H9 (cell line): ENCODE measurements around the gene IQCK. TPM values are rescaled to one million over a fixed set of nuclear protein-coding genes. Genes with fewer than 3 reads are reported as not detected.

Experiments used
- DNase-seq: peaks from one replicate; pipeline ENCODE4 v3.0.0-alpha.2; 2017
- H2AFZ ChIP-seq: one replicate; pipeline ENCODE4 v1.6.1; 2013; ENCODE audit warnings: mild to moderate bottlenecking, low read length, control low read depth, moderate library complexity
- H2AK5ac ChIP-seq: 2 replicates; pipeline ENCODE4 v1.6.1; 2013; ENCODE audit warnings: low read length, control low read depth, mixed read lengths; ENCODE audit not compliant: insufficient read length
- H2BK120ac ChIP-seq: one replicate; pipeline ENCODE4 v1.6.1; 2013; ENCODE audit warnings: low read depth, mild to moderate bottlenecking, low read length, control low read depth, inconsistent platforms; ENCODE audit not compliant: poor library complexity, severe bottlenecking
- H2BK12ac ChIP-seq: 2 replicates; pipeline ENCODE4 v1.6.1; 2013; ENCODE audit warnings: low read length, control low read depth, mixed read lengths, low read depth; ENCODE audit not compliant: insufficient read length
- H2BK15ac ChIP-seq: 2 replicates; pipeline ENCODE4 v1.6.1; 2013; ENCODE audit warnings: low read depth, low read length, control low read depth
- H2BK20ac ChIP-seq: one replicate; pipeline ENCODE4 v1.6.1; 2013; ENCODE audit warnings: low read depth, mild to moderate bottlenecking, low read length, control low read depth, inconsistent platforms; ENCODE audit not compliant: poor library complexity, severe bottlenecking
- H2BK5ac ChIP-seq: 2 replicates; pipeline ENCODE4 v1.6.1; 2013; ENCODE audit warnings: low read length, control low read depth, mixed read lengths; ENCODE audit not compliant: insufficient read length
- H3K14ac ChIP-seq: 2 replicates; pipeline ENCODE4 v1.6.1; 2013; ENCODE audit warnings: low read length, control low read depth; ENCODE audit not compliant: insufficient read depth
- H3K18ac ChIP-seq: 2 replicates; pipeline ENCODE4 v1.6.1; 2013; ENCODE audit warnings: low read depth, mild to moderate bottlenecking, mixed read lengths, low read length, control low read depth; ENCODE audit not compliant: insufficient read length
- H3K23ac ChIP-seq: 2 replicates; pipeline ENCODE4 v1.6.1; 2013; ENCODE audit warnings: low read length, control low read depth, mixed read lengths, low read depth; ENCODE audit not compliant: insufficient read length
- H3K23me2 ChIP-seq: 2 replicates; pipeline ENCODE4 v1.6.1; 2013; ENCODE audit warnings: low read depth, mild to moderate bottlenecking, mixed read lengths, low read length, control low read depth; ENCODE audit not compliant: insufficient read length, poor library complexity, severe bottlenecking
- H3K27ac ChIP-seq: 2 replicates; pipeline ENCODE4 v1.5.1; 2013; ENCODE audit warnings: low read length, control low read depth, mixed read lengths, low read depth; ENCODE audit not compliant: insufficient read length
- H3K27me3 ChIP-seq: 2 replicates; pipeline ENCODE4 v1.6.1; 2013; ENCODE audit warnings: low read length, control low read depth, inconsistent platforms; ENCODE audit not compliant: insufficient read depth
- H3K4ac ChIP-seq: 2 replicates; pipeline ENCODE4 v1.6.1; 2013; ENCODE audit warnings: low read depth, mild to moderate bottlenecking, control low read depth, inconsistent platforms, low read length, moderate library complexity
- H3K4me1 ChIP-seq: 2 replicates; pipeline ENCODE4 v1.6.1; 2013; ENCODE audit warnings: low read length, control low read depth, inconsistent platforms; ENCODE audit not compliant: insufficient read depth
- H3K4me2 ChIP-seq: 2 replicates; pipeline ENCODE4 v1.6.1; 2013; ENCODE audit warnings: low read length, control low read depth, mixed read lengths; ENCODE audit not compliant: insufficient read length, insufficient read depth
- H3K56ac ChIP-seq: 2 replicates; pipeline ENCODE4 v1.6.1; 2013; ENCODE audit warnings: low read depth, mild to moderate bottlenecking, mixed read lengths, low read length, control low read depth; ENCODE audit not compliant: insufficient read length
- H3K79me1 ChIP-seq: 2 replicates; pipeline ENCODE4 v1.6.1; 2013; ENCODE audit warnings: low read depth, mild to moderate bottlenecking, moderate library complexity, low read length, control low read depth, inconsistent platforms; ENCODE audit not compliant: insufficient read depth, poor library complexity, severe bottlenecking
- H3K79me2 ChIP-seq: 2 replicates; pipeline ENCODE4 v1.6.1; 2013; ENCODE audit warnings: low read length, control low read depth, inconsistent platforms; ENCODE audit not compliant: insufficient read depth
- H3K9ac ChIP-seq: 2 replicates; pipeline ENCODE4 v1.6.1; 2013; ENCODE audit warnings: low read length, control low read depth, mixed read lengths; ENCODE audit not compliant: insufficient read length; ENCODE audit errors: extremely low read depth
- H3K9me3 ChIP-seq: one replicate; pipeline ENCODE4 v1.6.1; 2013; ENCODE audit warnings: low read depth, low read length, inconsistent platforms; ENCODE audit not compliant: control insufficient read depth
- H3T11ph ChIP-seq: one replicate; pipeline ENCODE4 v1.6.1; 2013; ENCODE audit warnings: mild to moderate bottlenecking, low read length, control low read depth, inconsistent platforms
- H4K20me1 ChIP-seq: one replicate; pipeline ENCODE4 v1.6.1; 2013; ENCODE audit not compliant: control insufficient read depth, insufficient read length, insufficient read depth
- H4K5ac ChIP-seq: 2 replicates; pipeline ENCODE4 v1.6.1; 2013; ENCODE audit warnings: low read depth, mild to moderate bottlenecking, mixed read lengths, low read length, control low read depth; ENCODE audit not compliant: insufficient read length
- H4K8ac ChIP-seq: replicated peaks from 2 replicates; pipeline ENCODE4 v1.6.1; 2013; ENCODE audit warnings: low read length, control low read depth, mixed read lengths, low read depth; ENCODE audit not compliant: insufficient read length
- H4K91ac ChIP-seq: 2 replicates; pipeline ENCODE4 v1.6.1; 2013; ENCODE audit warnings: low read depth, mild to moderate bottlenecking, moderate library complexity, mixed read lengths, low read length, control low read depth; ENCODE audit not compliant: insufficient read length
- H3K27ac Mint-ChIP-seq, 3 experiments: 2 replicates in 2 of 3; 3 replicates in 1 of 3; pipeline ENCODE4 v1.8.0; 2020 to 2021; ENCODE audit warnings: mixed read lengths in 3 of 3, mild to moderate bottlenecking in 1 of 3, moderate library complexity in 1 of 3
- H3K27me3 Mint-ChIP-seq: 2 replicates; pipeline ENCODE4 v1.8.0; 2021; ENCODE audit warnings: low read depth, mild to moderate bottlenecking, moderate library complexity, mixed read lengths
- H3K36me3 Mint-ChIP-seq, 3 experiments: 2 replicates in 2 of 3; 3 replicates in 1 of 3; pipeline ENCODE4 v1.8.0; 2020 to 2021; ENCODE audit warnings: low read depth in 3 of 3, mixed read lengths in 3 of 3; ENCODE audit not compliant: insufficient read depth in 1 of 3
- H3K4me1 Mint-ChIP-seq, 2 experiments: 2 replicates each; pipeline ENCODE4 v1.8.0; 2020; ENCODE audit warnings: mixed read lengths in 2 of 2
- H3K4me3 Mint-ChIP-seq, 2 experiments: 2 replicates in 1 of 2; 3 replicates in 1 of 2; pipeline ENCODE4 v1.8.0; 2020 to 2021; ENCODE audit warnings: mild to moderate bottlenecking in 2 of 2, mixed read lengths in 2 of 2, moderate library complexity in 1 of 2
- H3K9me3 Mint-ChIP-seq, 2 experiments: 2 replicates in 1 of 2; 3 replicates in 1 of 2; pipeline ENCODE4 v1.8.0; 2020; ENCODE audit warnings: mild to moderate bottlenecking in 2 of 2, mixed read lengths in 2 of 2, moderate library complexity in 1 of 2
- WGBS: extraction: QIAGEN DNeasy Blood & Tissue Kit; methylation state at CpG from one replicate; pipeline ENCODE4 v1.1.7; 2013; ENCODE audit warnings: missing lambda C conversion rate, low lambda C conversion rate, mixed read lengths; ENCODE audit not compliant: insufficient read length; ENCODE audit errors: extremely low coverage; 5-methylcytosine and 5-hydroxymethylcytosine counted together
- total RNA-seq: library from RNA; stranded (reverse); gene quantifications from 2 replicates; pipeline ENCODE4 v1.2.1, GENCODE V29; 2021
- TF ChIP-seq, protein P1 (sequence below): fragments of 200-600 bp; sonication (generic); conservative IDR thresholded peaks from 3 replicates; pipeline ENCODE4 v1.8.0; 2021; ENCODE audit warnings: antibody characterized with exemption, mild to moderate bottlenecking

The IQCK gene
- total RNA-seq, 1 experiment from 2014 or later: 9.0 TPM

- no peak overlapping the region for H2BK5ac ChIP-seq
- no peak overlapping the region for H3K27ac ChIP-seq
- no peak overlapping the region for H2AFZ ChIP-seq
- no peak overlapping the region for H2BK120ac ChIP-seq
- WGBS: no CpG with 5 or more reads among the region's 9 CpGs
- peaks cover 14% of the 10 kb centered on the region in 2 experiments for H3K9me3 Mint-ChIP-seq
- no peak overlapping the region for H3K4me3 Mint-ChIP-seq
- no peak overlapping the region for H3K56ac ChIP-seq
- H3K4me2 ChIP-seq: no peak overlapping the region
- no peaks in the 10 kb centered on the region for H3K27me3 ChIP-seq
- H3K9me3 ChIP-seq: no peaks in the 10 kb centered on the region
- no peaks in the 10 kb centered on the region for H3K27me3 Mint-ChIP-seq
- no peak overlapping the region for H2AK5ac ChIP-seq
- H3K79me2 ChIP-seq: no peaks in the 10 kb centered on the region
- no peak overlapping the region for H3K4ac ChIP-seq
- H3K18ac ChIP-seq: no peak overlapping the region
- peak overlapping the region; percentile 11 for H2BK12ac ChIP-seq
- no peaks in the 10 kb centered on the region for H3K79me1 ChIP-seq
- no peak overlapping the region for H4K91ac ChIP-seq
- no peak overlapping the region for H2BK20ac ChIP-seq
- no peak overlapping the region for H2BK15ac ChIP-seq
- H3K27ac Mint-ChIP-seq: peak overlapping the region in 1 of 3 experiments; percentile 40; a peak in 1 of 7 replicates
- peaks cover 10 to 26% (median 14%) of the 10 kb centered on the region in 3 experiments for H3K36me3 Mint-ChIP-seq
- no peak overlapping the region for H3K9ac ChIP-seq
- H4K5ac ChIP-seq: no peak overlapping the region
- H4K8ac ChIP-seq: no peak overlapping the region
- no peak for DNase-seq
- peaks cover 11 to 16% of the 10 kb centered on the region in 2 experiments for H3K4me1 Mint-ChIP-seq
- H3K4me1 ChIP-seq: peaks cover 4% of the 10 kb centered on the region; the same call in 1 of the 2 replicates
- H3K23me2 ChIP-seq: no peaks in the 10 kb centered on the region
- no peak overlapping the region for H3K23ac ChIP-seq
- H3K14ac ChIP-seq: no peak overlapping the region
- TF ChIP-seq, protein P1, sequence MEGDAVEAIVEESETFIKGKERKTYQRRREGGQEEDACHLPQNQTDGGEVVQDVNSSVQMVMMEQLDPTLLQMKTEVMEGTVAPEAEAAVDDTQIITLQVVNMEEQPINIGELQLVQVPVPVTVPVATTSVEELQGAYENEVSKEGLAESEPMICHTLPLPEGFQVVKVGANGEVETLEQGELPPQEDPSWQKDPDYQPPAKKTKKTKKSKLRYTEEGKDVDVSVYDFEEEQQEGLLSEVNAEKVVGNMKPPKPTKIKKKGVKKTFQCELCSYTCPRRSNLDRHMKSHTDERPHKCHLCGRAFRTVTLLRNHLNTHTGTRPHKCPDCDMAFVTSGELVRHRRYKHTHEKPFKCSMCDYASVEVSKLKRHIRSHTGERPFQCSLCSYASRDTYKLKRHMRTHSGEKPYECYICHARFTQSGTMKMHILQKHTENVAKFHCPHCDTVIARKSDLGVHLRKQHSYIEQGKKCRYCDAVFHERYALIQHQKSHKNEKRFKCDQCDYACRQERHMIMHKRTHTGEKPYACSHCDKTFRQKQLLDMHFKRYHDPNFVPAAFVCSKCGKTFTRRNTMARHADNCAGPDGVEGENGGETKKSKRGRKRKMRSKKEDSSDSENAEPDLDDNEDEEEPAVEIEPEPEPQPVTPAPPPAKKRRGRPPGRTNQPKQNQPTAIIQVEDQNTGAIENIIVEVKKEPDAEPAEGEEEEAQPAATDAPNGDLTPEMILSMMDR: no peak
- no peaks in the 10 kb centered on the region for H4K20me1 ChIP-seq
- H3T11ph ChIP-seq: no peak overlapping the region
These were observed 48.9 kb downstream of the IQCK start for GRCh38 chr16:19766988-19767387.
